ENCODE measurements around the gene VANGL2. TPM values are rescaled to one million over a fixed set of nuclear protein-coding genes. Genes with fewer than 3 reads are reported as not detected.

The VANGL2 gene
- total and polyA plus RNA-seq, 2 of the 4 experiments (the other 2 are of a cell fraction): 0.36 to 3.6 TPM

- H4K20me1 ChIP-seq (ENCODE audit: insufficient read depth, low read length): no peaks in the 10 kb centered on the region
- H3K18ac ChIP-seq (ENCODE audit: low read depth, low read length): no peak overlapping the region
- BruUV-seq (replicated peaks): no TSS peak
- H3K4me3 ChIP-seq (ENCODE audit: insufficient read depth, low read depth, low read length): no peak overlapping the region
- H3K56ac ChIP-seq (ENCODE audit: extremely low read depth, insufficient read depth, low read length): no peak overlapping the region
- CTCF ChIA-PET: interaction anchor here (0.9 kb wide), 1 partner anchor 31 kb away, joined by 3 read pairs; no protein-coding TSS in a partner anchor
- WGBS, 2 experiments (ENCODE audit: extremely low coverage in 2 of 2, insufficient read length in 1 of 2): no CpG with 5 or more reads among the region's 2 CpGs
- H4K91ac ChIP-seq (ENCODE audit: insufficient read depth, low read depth, low read length): no peak overlapping the region
- H3K9me3 ChIP-seq (ENCODE audit: control insufficient read depth, insufficient read depth, low read length): no peaks in the 10 kb centered on the region
- H2AK5ac ChIP-seq (ENCODE audit: low read depth, low read length): no peak overlapping the region
- no peak overlapping the region for H3K14ac ChIP-seq (replicated peaks; ENCODE audit: low read depth, low read length)
- H3K27me3 ChIP-seq (ENCODE audit: control insufficient read depth, insufficient read depth, low read length): no peaks in the 10 kb centered on the region
- no peak overlapping the region for H3K4me2 ChIP-seq (ENCODE audit: low read depth, low read length)
- H2BK5ac ChIP-seq (ENCODE audit: low read depth, low read length, poor library complexity, severe bottlenecking): no peak overlapping the region
- no peak overlapping the region for H2BK15ac ChIP-seq (ENCODE audit: low read depth, low read length)
- H2AFZ ChIP-seq (replicated peaks; ENCODE audit: low read length, poor library complexity): no peak overlapping the region
- no peak overlapping the region for H2AK9ac ChIP-seq (replicated peaks; ENCODE audit: low read depth, low read length, poor library complexity)
- intact Hi-C loops (cut with micrococcal nuclease) (no loop called here), dilution Hi-C loops (cut with HindIII; ENCODE audit: low sequenced_read_pairs, unreplicated experiment) (no loop called here), in situ Hi-C loops (cut with MboI; ENCODE audit: low sequenced_read_pairs) (no loop called here)
- H4K5ac ChIP-seq (ENCODE audit: low read depth, low read length): no peak overlapping the region
- no peaks in the 10 kb centered on the region for H3K36me3 ChIP-seq (ENCODE audit: control insufficient read depth, insufficient read depth, low read length)
- H3K79me1 ChIP-seq (ENCODE audit: low read depth in 1 of 2, low read length in 2 of 2): no peaks in the 10 kb centered on the region
- H4K8ac ChIP-seq (ENCODE audit: low read depth in 2 of 2, low read length in 2 of 2): no peak overlapping the region
- ATAC-seq (ENCODE audit: low read depth) (no peak), DNase-seq (no peak)
- H3K9me1 ChIP-seq (ENCODE audit: insufficient read depth, low read length): no peaks in the 10 kb centered on the region
- H3K23ac ChIP-seq (ENCODE audit: low read depth, low read length): no peak overlapping the region
- no peak overlapping the region for H3K27ac ChIP-seq (ENCODE audit: insufficient read depth, low read length)
- POLR2A ChIA-PET (ENCODE audit: unreplicated experiment): no interaction called here
- H3K4ac ChIP-seq (ENCODE audit: low read depth, low read length): no peak overlapping the region
- H2BK20ac ChIP-seq (ENCODE audit: low read depth, low read length): no peak overlapping the region
- TF ChIP-seq MXI1 (IDR thresholded peaks at IDR 0.05; ENCODE audit: borderline replicate concordance, low read depth, low read length) (no peak), NFE2L2 (IDR thresholded peaks at IDR 0.05; ENCODE audit: low read depth, low read length) (no peak), SMC3 (IDR thresholded peaks at IDR 0.05; ENCODE audit: low read depth, low read length) (no peak), ELK1 (IDR thresholded peaks at IDR 0.05; ENCODE audit: borderline replicate concordance, low read depth, low read length) (no peak), FOS (IDR thresholded peaks at IDR 0.05; ENCODE audit: low read depth, low read length) (no peak), POLR2A (IDR thresholded peaks at IDR 0.05; ENCODE audit: low read depth, low read length) (no peak), CHD1 (IDR thresholded peaks at IDR 0.05; ENCODE audit: low read depth, low read length) (no peak), RFX5 (IDR thresholded peaks at IDR 0.05; ENCODE audit: low read depth, low read length) (no peak), RCOR1 (IDR thresholded peaks at IDR 0.05; ENCODE audit: insufficient replicate concordance, low read length) (no peak), MAZ (IDR thresholded peaks at IDR 0.05; ENCODE audit: borderline replicate concordance, low read depth, low read length) (no peak), CEBPB (IDR thresholded peaks at IDR 0.05; ENCODE audit: low read depth, low read length) (no peak), RAD21 (IDR thresholded peaks at IDR 0.05; ENCODE audit: low read length) (no peak), MAFK (IDR thresholded peaks at IDR 0.05; ENCODE audit: low read depth, low read length) (no peak), CTCF (conservative IDR thresholded peaks at IDR 0.05; ENCODE audit: low read depth, low read length) (no peak), USF2 (IDR thresholded peaks at IDR 0.05; ENCODE audit: low read depth, low read length) (no peak), BHLHE40 (IDR thresholded peaks at IDR 0.05; ENCODE audit: low read depth, low read length) (no peak)
- no peak overlapping the region for H2BK120ac ChIP-seq (ENCODE audit: low read depth, low read length)
- H3K9ac ChIP-seq (ENCODE audit: low read depth, low read length): no peak overlapping the region
- no peaks in the 10 kb centered on the region for H3K4me1 ChIP-seq (ENCODE audit: control insufficient read depth, insufficient read depth, low read length)
These were observed 58.7 kb downstream of the VANGL2 start for GRCh38 chr1:160459056-160459455.

Data from IMR-90 (cell line).